SU-DHL-6 (cell line): ENCODE measurements around the gene DNAH17.

Experiments used
- EZH2phosphoT487 ChIP-seq: fragments of 200-600 bp; sonication (generic), shearing (Covaris generic); conservative IDR thresholded peaks from 2 replicates; pipeline ENCODE4 v1.6.1; 2018; ENCODE audit warnings: mild to moderate bottlenecking, antibody characterized with exemption, low read length, moderate library complexity, mixed read lengths
- TF ChIP-seq, protein P1 (sequence below): fragments of 200-600 bp; sonication (generic); IDR thresholded peaks from one replicate; pipeline ENCODE4 v1.5.1; 2017; ENCODE audit warnings: antibody characterized with exemption, mild to moderate bottlenecking, low read length, moderate library complexity; ENCODE audit not compliant: insufficient read depth, poor library complexity, severe bottlenecking

DNA sequence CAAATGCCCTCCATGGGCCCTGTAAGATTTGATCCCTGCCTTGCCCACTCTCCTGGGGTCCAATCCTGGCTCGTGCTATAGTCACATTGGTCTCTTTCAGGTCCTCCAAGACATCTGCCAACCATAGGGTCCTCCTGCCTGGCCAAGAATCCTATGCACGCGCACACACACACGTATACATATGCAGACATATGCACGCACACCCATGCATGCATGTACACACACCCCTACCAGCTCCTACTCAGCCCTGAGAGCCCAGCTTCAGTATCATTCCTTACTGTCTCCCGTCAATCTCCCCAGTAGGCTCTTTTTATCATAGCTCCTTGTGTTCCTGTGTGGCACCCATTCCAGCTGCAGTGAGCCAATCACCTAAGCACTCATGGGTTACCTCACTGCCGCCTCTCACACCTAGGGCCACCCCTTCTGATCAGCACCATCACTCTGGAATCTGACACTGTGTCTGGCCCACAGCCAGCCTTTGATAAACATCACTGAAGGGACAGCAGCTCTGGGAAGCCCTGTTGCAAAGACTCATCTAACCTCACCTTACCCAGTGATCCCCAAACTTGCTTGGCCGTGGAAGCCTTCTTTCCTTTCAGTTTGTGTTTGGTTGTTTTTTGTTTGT is 7.9 kb upstream of the DNAH17 start:
- TF ChIP-seq, protein P1, sequence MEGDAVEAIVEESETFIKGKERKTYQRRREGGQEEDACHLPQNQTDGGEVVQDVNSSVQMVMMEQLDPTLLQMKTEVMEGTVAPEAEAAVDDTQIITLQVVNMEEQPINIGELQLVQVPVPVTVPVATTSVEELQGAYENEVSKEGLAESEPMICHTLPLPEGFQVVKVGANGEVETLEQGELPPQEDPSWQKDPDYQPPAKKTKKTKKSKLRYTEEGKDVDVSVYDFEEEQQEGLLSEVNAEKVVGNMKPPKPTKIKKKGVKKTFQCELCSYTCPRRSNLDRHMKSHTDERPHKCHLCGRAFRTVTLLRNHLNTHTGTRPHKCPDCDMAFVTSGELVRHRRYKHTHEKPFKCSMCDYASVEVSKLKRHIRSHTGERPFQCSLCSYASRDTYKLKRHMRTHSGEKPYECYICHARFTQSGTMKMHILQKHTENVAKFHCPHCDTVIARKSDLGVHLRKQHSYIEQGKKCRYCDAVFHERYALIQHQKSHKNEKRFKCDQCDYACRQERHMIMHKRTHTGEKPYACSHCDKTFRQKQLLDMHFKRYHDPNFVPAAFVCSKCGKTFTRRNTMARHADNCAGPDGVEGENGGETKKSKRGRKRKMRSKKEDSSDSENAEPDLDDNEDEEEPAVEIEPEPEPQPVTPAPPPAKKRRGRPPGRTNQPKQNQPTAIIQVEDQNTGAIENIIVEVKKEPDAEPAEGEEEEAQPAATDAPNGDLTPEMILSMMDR: no peak
- TF ChIP-seq EZH2phosphoT487: no peak
